Muscle of leg (tissue), 16 donors: Measurements from ENCODE around the gene RAB40AL. TPM values are rescaled to one million over a fixed set of nuclear protein-coding genes. Genes with fewer than 3 reads are reported as not detected.
A peak's percentile ranks its signal among the peaks of the same experiment; 100 is the strongest.
"Not testable (repeated sequence)": the region's sequence is repeated elsewhere in the genome, so short reads cannot be mapped to it uniquely, and the experiment has no call there.

Experiments used
- DNase-seq: peaks from one replicate; pipeline ENCODE4 v3.0.0; 2013
- H3K27ac ChIP-seq: one replicate; pipeline ENCODE4 v1.5.1; 2013; ENCODE audit warnings: mild to moderate bottlenecking, low read length, control low read depth
- H3K27me3 ChIP-seq: one replicate; pipeline ENCODE4 v1.6.1; 2013; ENCODE audit warnings: low read length; ENCODE audit not compliant: control insufficient read depth, insufficient read depth
- H3K36me3 ChIP-seq: one replicate; pipeline ENCODE4 v1.6.1; 2013; ENCODE audit warnings: low read length; ENCODE audit not compliant: control insufficient read depth, insufficient read depth
- H3K4me1 ChIP-seq: one replicate; pipeline ENCODE4 v1.6.1; 2013; ENCODE audit warnings: low read length; ENCODE audit not compliant: control insufficient read depth, insufficient read depth
- H3K4me3 ChIP-seq: one replicate; pipeline ENCODE4 v1.5.1; 2013; ENCODE audit warnings: low read length, control low read depth
- H3K9me3 ChIP-seq: replicated peaks from 2 replicates; pipeline ENCODE4 v1.6.1; 2013; ENCODE audit warnings: low read depth, low read length; ENCODE audit not compliant: control insufficient read depth
- WGBS: methylation state at CpG from one replicate; pipeline ENCODE4 v1.1.5; 2013; ENCODE audit warnings: missing lambda C conversion rate; ENCODE audit not compliant: insufficient coverage; 5-methylcytosine and 5-hydroxymethylcytosine counted together
- long read RNA-seq, 11 donors: transcript quantifications; one replicate each; lab custom pipeline, GENCODE V29; 2026
- polyA plus RNA-seq, 8 donors: library from polyadenylated mRNA; unstranded; fragments of 120-200 nt; gene quantifications; one replicate each; pipeline versions ENCODE4 v1.2.1 to v1.2.3, GENCODE V29; 2013; ENCODE audit warnings: inconsistent platforms in 1 of 8, low replicate concordance in 1 of 8; ENCODE audit not compliant: insufficient read length in 8 of 8, insufficient read depth in 1 of 8
- total RNA-seq: library from RNA; stranded (reverse); fragments of 120-200 nt; gene quantifications from one replicate; pipeline ENCODE4 v1.2.4, GENCODE V29; 2013

RAB40AL gene
- total RNA-seq, result 0.31 TPM
- polyA plus RNA-seq, result under 1 TPM in 3 of 8 donors, not detected in 5; 0.18 to 0.22 (median 0.20) TPM
- long read RNA-seq, donor 1, result 0 reads
- long read RNA-seq, donor 2, result 0 reads
- long read RNA-seq, donor 3, result 0 reads
- long read RNA-seq, donor 4, result 0 reads
- long read RNA-seq, donor 5, result 0 reads
- long read RNA-seq, donor 6, result 0 reads
- long read RNA-seq, donor 7, result 0 reads
- long read RNA-seq, donor 8, result 0 reads
- long read RNA-seq, donor 9, result 0 reads
- long read RNA-seq, donor 10, result 0 reads
- long read RNA-seq, donor 11, result 0 reads

DNA sequence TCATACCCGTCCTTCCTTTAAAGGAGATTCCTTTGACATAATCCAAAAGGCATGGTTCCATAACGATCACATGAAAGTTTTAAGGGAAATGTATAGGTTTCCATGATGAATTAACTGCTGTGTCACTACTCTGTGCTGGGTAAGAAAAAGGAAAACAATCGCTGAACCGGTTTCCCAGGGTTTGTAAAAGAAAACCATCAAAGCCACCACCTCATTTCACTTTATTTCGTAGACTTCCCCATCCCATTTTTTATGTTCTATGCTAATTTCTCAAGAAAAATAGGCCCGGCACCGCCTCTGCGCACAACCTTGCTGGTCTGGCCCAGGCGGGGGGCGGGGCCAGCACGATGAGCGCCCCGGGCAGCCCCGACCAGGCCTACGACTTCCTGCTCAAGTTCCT is at the start of gene RAB40AL:
TSS of gene RAB40AL (plus strand) at position 301 of the 400 bp plus-strand sequence. CDS start at position 348, 47 bp downstream.
- H3K27ac ChIP-seq, H3K27me3 ChIP-seq, H3K4me3 ChIP-seq, H3K9me3 ChIP-seq, DNase-seq, H3K4me1 ChIP-seq, H3K36me3 ChIP-seq: not testable (repeated sequence)
- WGBS, result 83% methylated on average over 10 of the region's 15 CpGs

DNA sequence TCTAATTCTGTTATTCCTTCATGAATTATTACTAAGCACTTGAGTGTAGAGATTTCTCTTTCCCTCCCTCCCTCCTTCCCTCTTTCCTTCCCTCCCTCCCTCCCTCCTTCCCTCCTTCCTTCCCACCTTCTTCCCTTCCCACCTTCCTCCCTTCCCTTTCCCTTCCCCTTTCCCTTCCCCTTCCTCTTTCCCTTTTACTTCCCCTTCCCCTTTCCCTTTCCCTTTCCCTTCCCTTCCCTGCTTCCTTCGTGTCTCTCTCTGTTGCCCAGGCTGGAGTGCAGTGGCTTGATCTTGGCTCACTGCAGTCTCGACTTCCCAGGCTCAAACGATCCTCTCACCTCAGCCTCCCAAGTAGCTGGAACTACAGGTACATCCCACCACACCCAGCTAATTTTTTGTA is 49.4 kb upstream of the RAB40AL start:
- Histone ChIP-seq H3K27ac (no peak overlapping the region), H3K4me3 (no peak overlapping the region), H3K36me3 (no peaks in the 10 kb centered on the region), H3K4me1 (no peaks in the 10 kb centered on the region), H3K9me3 (no peaks in the 10 kb centered on the region), H3K27me3 (peaks cover 9% of the 10 kb centered on the region)
- WGBS, result 88% methylated on average over 1 of the region's 3 CpGs
- no peak for DNase-seq

GRCh38 chrX:102892103-102892502 is 45.0 kb upstream of the RAB40AL start:
- Histone ChIP-seq H3K9me3 (no peaks in the 10 kb centered on the region), H3K4me3 (no peak overlapping the region), H3K27me3 (no peaks in the 10 kb centered on the region), H3K4me1 (no peaks in the 10 kb centered on the region), H3K36me3 (no peaks in the 10 kb centered on the region), H3K27ac (no peak overlapping the region)
- no CpG with 5 or more reads among the region's 1 CpG for WGBS
- no peak for DNase-seq

DNA sequence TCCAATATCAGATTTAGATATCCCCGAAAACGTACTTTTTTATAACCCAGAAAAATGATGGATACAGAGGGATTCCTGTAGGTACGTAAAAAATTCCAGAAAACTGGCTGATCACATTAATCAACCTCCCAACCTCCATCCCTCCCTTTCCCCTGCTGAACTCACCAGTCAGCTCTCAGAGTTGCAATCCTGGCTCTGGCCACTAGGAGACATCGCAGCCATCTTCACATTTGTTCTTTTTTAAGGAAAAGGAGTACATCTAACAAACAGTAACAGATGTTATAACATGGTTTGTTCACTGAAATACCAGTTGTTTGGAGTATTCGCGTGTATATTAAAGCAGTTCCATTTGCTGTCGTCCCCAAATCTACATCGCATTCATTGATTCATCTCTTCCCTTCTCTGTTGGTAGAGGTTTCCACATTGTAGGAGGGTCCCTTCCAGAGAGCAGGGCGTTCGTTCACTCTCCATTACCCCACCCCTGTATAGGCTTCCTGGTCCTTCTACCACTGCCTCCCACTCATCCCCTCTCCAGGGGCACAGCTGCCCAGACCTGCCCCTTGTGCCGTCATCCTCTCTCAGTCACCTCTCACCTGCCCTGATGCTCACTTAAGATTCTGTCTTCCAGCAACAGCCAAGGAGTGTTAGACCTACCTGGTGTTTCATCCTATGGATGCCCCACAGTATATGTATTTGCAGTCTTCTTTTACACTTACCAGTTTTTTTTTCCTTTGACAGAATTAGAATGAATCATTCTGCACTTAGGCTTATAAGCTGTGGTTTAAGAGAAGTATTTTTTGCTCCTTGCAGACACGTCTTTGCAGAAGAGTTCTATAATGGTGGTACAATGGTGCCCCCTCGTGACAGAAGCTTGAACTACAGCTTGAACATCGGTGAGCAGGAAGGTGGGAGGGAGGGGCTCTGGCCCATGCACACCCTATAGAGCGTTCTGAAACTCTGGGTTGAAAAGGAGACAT is 36.8 kb upstream of the RAB40AL start:
- H3K27me3 ChIP-seq, result peaks cover 5% of the 10 kb centered on the region
- WGBS, result 29% methylated on average over 5 of the region's 15 CpGs
- H3K4me1 ChIP-seq, result no peaks in the 10 kb centered on the region
- H3K27ac ChIP-seq, result no peak overlapping the region
- H3K36me3 ChIP-seq, result no peaks in the 10 kb centered on the region
- H3K4me3 ChIP-seq, result no peak overlapping the region
- peak; percentile 61 for DNase-seq
- H3K9me3 ChIP-seq, result no peaks in the 10 kb centered on the region

DNA sequence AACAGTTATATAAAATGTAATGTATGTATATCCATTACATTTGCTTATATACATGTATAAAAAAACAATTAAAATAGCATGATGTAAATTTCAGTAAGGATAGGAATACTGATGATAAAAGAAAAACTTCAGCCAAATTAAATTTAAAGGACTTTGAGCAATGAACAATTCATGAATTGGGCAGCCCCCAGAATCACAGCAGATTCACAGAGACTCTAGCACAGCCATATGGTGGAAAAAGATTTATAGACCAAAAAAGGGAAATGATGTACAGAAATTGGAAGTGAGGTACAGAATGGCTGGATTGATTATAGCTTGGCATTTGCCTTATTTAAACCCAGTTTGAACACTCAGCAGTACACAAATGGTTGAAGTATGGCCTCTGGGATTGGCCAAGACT is 34.7 kb upstream of the RAB40AL start:
- DNase-seq, result no peak
- Histone ChIP-seq H3K27ac (no peak overlapping the region), H3K9me3 (no peaks in the 10 kb centered on the region), H3K4me3 (no peak overlapping the region), H3K27me3 (peaks cover 5% of the 10 kb centered on the region), H3K4me1 (no peaks in the 10 kb centered on the region), H3K36me3 (no peaks in the 10 kb centered on the region)

DNA sequence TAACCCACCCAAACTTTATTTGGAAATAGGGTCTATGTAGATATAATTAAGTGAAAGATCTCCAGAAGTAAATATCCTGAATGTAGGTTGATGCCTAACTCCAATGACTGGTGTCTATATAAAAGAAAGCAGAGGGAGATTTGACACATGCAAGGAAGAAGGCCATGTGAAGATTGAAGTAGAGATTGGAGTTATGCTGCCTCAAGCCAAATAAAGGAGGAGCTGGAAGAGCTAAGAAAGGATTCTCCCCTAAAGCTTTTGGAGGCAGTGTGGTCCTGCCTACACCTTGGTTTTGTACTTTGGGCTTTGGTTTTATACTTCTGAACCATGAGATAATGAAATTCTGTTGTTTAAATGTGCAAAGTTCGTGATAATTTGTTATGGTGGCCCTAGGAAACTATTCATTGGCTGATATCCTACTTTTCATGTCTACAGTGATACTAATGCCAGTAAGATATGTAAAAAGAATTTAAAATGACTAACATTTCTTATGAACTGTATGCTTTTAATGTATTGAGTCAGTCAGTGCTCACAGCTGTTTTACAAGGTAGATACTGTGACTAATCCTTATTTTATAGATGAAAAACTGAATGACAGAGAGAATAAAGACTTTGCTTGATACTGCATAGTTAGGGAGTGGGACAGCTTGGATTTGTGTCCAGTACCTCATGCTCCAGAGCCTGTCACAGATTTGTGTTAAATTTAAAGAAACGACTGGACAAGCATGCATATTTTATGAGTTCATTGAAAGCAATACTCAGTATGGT is 5.9 kb upstream of the RAB40AL start:
- H3K4me1 ChIP-seq, result no peaks in the 10 kb centered on the region
- H3K9me3 ChIP-seq, result no peaks in the 10 kb centered on the region
- no peak for DNase-seq
- peaks cover 5% of the 10 kb centered on the region for H3K27me3 ChIP-seq
- no peak overlapping the region for H3K4me3 ChIP-seq
- WGBS, result no CpG with 5 or more reads among the region's 2 CpGs
- no peaks in the 10 kb centered on the region for H3K36me3 ChIP-seq
- no peak overlapping the region for H3K27ac ChIP-seq

GRCh38 chrX:102934624-102935023 is 2.4 kb upstream of the RAB40AL start:
- Histone ChIP-seq H3K27me3 (peaks cover 4% of the 10 kb centered on the region), H3K36me3 (no peaks in the 10 kb centered on the region), H3K4me3 (no peak overlapping the region), H3K4me1 (no peaks in the 10 kb centered on the region), H3K27ac (no peak overlapping the region), H3K9me3 (no peaks in the 10 kb centered on the region)
- WGBS, result 60% methylated on average over 1 of the region's 3 CpGs
- DNase-seq, result peak; percentile 13

- H3K4me3 ChIP-seq, result no peak overlapping the region
- H3K27ac ChIP-seq, result no peak overlapping the region
- no peaks in the 10 kb centered on the region for H3K36me3 ChIP-seq
- WGBS, result 10% methylated on average over 7 of the region's 14 CpGs
- H3K27me3 ChIP-seq, result peaks cover 3% of the 10 kb centered on the region
- no peaks in the 10 kb centered on the region for H3K4me1 ChIP-seq
- no peaks in the 10 kb centered on the region for H3K9me3 ChIP-seq
- DNase-seq, result peak; percentile 21
These were observed 14.1 kb downstream of the RAB40AL start for GRCh38 chrX:102950908-102951866.

GRCh38 chrX:102957751-102958150 is 20.7 kb downstream of the RAB40AL start:
- DNase-seq, result no peak
- no CpG with 5 or more reads among the region's 2 CpGs for WGBS
- H3K27me3 ChIP-seq, result peaks cover 18% of the 10 kb centered on the region
- no peak overlapping the region for H3K4me3 ChIP-seq
- H3K36me3 ChIP-seq, result no peaks in the 10 kb centered on the region
- H3K9me3 ChIP-seq, result no peaks in the 10 kb centered on the region
- no peaks in the 10 kb centered on the region for H3K4me1 ChIP-seq
- no peak overlapping the region for H3K27ac ChIP-seq
